ENCODE results near the gene NANOS3. TPM values are rescaled to one million over a fixed set of nuclear protein-coding genes. Genes with fewer than 3 reads are reported as not detected.

Gene NANOS3
- total RNA-seq, 1 donor from 2014 or later = 0.69 TPM

DNA sequence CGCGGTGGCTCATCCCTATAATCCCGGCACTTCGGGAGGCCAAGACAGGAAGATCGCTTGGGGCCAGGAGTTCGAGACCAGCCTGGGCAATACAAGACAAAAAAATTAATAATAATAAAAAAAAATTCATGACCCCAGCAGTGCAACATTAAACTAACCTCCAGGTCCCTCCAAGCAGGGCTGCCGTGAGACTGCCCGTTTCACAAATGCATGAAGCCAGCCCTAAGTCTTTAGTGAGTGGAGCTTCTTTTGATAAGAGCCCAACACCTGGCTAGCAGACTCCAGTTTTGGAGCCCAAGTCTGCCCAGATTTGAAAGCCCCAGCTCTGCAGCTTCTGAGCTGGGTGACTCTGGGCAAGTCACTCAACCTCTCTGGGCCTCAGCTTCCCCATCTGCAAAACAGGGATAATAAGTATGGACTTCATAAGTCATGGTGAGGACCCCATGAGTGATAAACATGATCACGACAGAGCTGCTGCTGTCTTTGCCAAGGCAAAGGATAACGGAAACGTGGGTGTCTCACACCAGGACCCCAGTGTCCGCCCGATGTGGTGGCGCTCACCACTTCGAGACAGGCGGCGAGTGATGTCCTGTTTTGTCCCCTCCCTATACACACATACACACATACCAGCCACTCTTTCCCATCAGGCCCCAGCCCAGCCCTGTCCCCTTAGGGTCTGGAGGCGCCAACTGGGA is 38.4 kb upstream of the NANOS3 start:
- H3K4me1 Mint-ChIP-seq (ENCODE audit: unreplicated experiment) = peaks cover 23% of the 10 kb centered on the region
- H3K4me3 Mint-ChIP-seq (ENCODE audit: unreplicated experiment) = no peak overlapping the region
- H3K27ac Mint-ChIP-seq (ENCODE audit: unreplicated experiment) = peak overlapping the region; percentile 52
- H3K27me3 Mint-ChIP-seq (ENCODE audit: unreplicated experiment) = peaks cover 16% of the 10 kb centered on the region
- TF ChIP-seq CTCF (IDR thresholded peaks at IDR 0.05; ENCODE audit: unreplicated experiment) = no peak
- peaks cover 7% of the 10 kb centered on the region for H3K36me3 Mint-ChIP-seq (ENCODE audit: low read depth, unreplicated experiment)
- no peaks in the 10 kb centered on the region for H3K9me3 Mint-ChIP-seq (ENCODE audit: unreplicated experiment)
- no peak for DNase-seq (ENCODE audit: low spot score)

DNA sequence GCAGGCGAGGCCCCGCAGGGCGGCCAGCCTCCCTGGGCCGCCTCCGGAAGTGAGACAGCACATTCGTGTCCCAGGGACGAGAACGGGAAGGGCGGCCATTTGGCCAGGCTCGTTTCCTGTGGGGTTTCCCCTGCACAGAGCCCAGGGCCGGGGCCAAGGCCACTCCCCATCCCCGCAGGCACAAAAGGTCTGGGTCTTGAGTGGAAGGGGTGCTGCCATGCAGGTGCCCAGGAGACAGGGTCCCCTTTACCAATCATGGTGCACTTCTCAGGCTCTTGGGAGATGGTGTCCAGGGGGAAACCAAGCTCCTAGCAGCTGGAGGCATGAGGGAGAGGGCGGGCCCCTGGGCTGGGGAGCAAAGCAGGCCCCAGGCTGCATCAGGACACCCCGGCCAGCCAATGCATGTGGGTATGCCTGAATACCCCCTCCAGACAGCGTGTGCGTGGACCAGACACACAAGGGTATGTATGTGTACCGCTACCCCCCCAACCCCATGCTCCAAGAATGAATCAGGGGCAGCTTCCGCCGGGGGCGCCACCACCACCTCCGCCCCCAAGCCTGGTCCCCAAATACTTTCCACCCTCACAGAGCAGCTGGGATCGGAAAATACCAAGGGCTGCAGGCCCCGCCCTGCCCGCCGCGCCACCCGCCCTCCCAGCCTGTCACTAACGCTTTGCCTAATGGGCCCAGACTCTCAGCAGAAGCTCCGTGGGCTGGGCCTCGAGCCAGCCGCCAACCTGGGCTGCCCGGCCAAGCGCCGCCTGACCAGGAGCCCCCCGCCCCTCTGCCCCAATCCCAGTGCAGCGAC is 37.6 kb upstream of the NANOS3 start:
- Mint-ChIP-seq H3K27ac (ENCODE audit: unreplicated experiment) (no peak overlapping the region), H3K4me1 (ENCODE audit: unreplicated experiment) (peaks cover 19% of the 10 kb centered on the region), H3K9me3 (ENCODE audit: unreplicated experiment) (no peaks in the 10 kb centered on the region), H3K4me3 (ENCODE audit: unreplicated experiment) (no peak overlapping the region), H3K27me3 (ENCODE audit: unreplicated experiment) (peaks cover 12% of the 10 kb centered on the region), H3K36me3 (ENCODE audit: low read depth, unreplicated experiment) (peaks cover 3% of the 10 kb centered on the region)
- DNase-seq (ENCODE audit: low spot score) = no peak
- TF ChIP-seq CTCF (IDR thresholded peaks at IDR 0.05; ENCODE audit: unreplicated experiment) = no peak

DNA sequence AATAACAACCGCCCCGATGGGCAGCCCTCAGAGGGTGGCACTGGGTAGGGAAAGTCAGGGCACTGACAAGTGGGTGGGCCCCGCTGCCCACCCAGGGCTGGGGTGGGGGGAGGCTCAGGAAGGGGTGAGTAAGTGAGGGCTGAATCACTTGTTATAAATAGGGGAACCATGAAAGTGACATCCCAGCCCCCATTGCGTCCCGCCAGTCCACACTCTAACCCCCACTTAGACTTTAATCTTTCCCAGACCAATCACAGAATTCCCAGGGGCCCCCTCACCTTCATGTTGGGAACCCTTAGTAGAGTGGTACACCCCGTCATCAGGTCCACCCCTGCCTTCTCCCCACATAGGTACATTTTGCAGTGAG is 37.0 kb upstream of the NANOS3 start:
- Mint-ChIP-seq H3K27me3 (ENCODE audit: unreplicated experiment) (peaks cover 14% of the 10 kb centered on the region), H3K27ac (ENCODE audit: unreplicated experiment) (no peak overlapping the region), H3K4me1 (ENCODE audit: unreplicated experiment) (peaks cover 22% of the 10 kb centered on the region), H3K36me3 (ENCODE audit: low read depth, unreplicated experiment) (no peaks in the 10 kb centered on the region), H3K4me3 (ENCODE audit: unreplicated experiment) (no peak overlapping the region), H3K9me3 (ENCODE audit: unreplicated experiment) (no peaks in the 10 kb centered on the region)
- no peak for DNase-seq (ENCODE audit: low spot score)
- TF ChIP-seq CTCF (IDR thresholded peaks at IDR 0.05; ENCODE audit: unreplicated experiment) = no peak

DNA sequence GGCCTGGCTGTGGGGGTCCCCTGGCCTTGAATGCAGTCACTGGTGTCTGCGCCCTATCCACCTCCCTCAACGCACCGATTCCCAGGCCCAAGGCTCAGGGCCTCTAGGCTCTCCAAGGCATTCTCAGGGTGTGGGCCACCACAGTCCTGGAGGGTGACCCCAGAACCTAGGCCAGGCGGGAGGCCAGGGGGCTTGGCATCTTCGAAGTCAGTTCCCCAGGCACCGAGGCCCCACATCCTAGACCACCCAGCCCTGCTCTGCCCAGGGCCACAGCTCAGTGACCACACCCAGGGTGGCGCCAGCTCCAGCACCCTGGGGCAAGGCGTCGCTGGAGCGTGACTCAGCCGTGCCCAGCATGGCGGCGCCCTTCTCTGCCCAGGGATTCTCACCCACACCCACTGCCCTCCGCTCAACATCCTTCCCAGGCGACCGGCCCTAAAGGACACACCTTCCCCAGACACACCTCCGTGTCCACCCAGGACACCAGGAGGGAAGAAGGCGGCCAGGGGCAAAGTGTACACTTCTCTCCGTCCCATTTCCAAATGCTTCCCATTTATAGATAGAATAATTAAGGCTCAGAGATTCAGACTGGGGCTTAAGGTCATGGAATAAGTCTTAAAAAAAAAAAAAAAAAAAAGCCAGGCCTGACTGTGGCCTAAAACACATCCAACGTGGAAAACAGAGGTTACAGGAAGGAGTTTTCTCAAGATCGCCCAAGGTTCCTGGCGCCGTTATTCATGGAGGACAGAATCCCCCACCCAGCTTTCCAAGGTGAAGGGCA is 36.4 kb upstream of the NANOS3 start:
- no peaks in the 10 kb centered on the region for H3K9me3 Mint-ChIP-seq (ENCODE audit: unreplicated experiment)
- H3K36me3 Mint-ChIP-seq (ENCODE audit: low read depth, unreplicated experiment) = no peaks in the 10 kb centered on the region
- peak overlapping the region; percentile 30 for H3K27ac Mint-ChIP-seq (ENCODE audit: unreplicated experiment)
- no peak for TF ChIP-seq CTCF (IDR thresholded peaks at IDR 0.05; ENCODE audit: unreplicated experiment)
- no peak for DNase-seq (ENCODE audit: low spot score)
- peaks cover 15% of the 10 kb centered on the region for H3K27me3 Mint-ChIP-seq (ENCODE audit: unreplicated experiment)
- H3K4me3 Mint-ChIP-seq (ENCODE audit: unreplicated experiment) = peak overlapping the region; percentile 73
- peaks cover 23% of the 10 kb centered on the region for H3K4me1 Mint-ChIP-seq (ENCODE audit: unreplicated experiment)

Measured in endothelial cell (in vitro differentiated cells).